HG03521 (cell line): ENCODE data around the gene TAF11L10.
"Not testable (repeated sequence)": the region's sequence is repeated elsewhere in the genome, so short reads cannot be mapped to it uniquely, and the experiment has no call there.

ENCODE experiments used
- ATAC-seq: cut with Tn5 transposase; IDR thresholded peaks from one replicate; pipeline ENCODE4 v1.9.1; 2021; ENCODE audit warnings: mild to moderate bottlenecking, moderate library complexity; ENCODE audit not compliant: unreplicated experiment

The TAF11L10 gene

DNA sequence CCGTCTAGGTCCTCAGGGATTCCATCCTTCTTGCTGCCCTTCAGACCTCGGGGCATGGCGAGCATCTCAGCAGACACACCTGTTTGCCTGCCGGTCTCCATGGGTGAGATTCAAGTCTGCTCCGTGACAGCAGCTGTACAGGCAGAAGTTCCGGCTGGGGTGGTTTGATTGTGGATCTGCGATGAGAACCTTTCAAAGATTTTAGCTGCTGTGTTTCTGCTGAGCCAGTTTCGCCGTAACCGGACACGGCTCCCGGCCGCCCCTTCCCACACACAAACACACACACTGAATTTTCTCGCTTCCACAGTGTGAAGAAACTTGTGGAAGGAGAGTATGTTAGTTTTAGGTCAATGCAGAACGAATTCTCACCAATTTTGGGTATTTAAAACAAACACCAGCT, at the start of gene TAF11L10:
Gene TAF11L10 (minus strand): TSS at position 101 of the 400 bp plus-strand sequence.
- ATAC-seq = not testable (repeated sequence)

GRCh38 chr5:17634160-17634559, 36.5 kb upstream of the TAF11L10 start, which contains the start of gene TAF11L14:
TSS of gene TAF11L14 (plus strand) at chr5:17634460.
- no peak for ATAC-seq

DNA sequence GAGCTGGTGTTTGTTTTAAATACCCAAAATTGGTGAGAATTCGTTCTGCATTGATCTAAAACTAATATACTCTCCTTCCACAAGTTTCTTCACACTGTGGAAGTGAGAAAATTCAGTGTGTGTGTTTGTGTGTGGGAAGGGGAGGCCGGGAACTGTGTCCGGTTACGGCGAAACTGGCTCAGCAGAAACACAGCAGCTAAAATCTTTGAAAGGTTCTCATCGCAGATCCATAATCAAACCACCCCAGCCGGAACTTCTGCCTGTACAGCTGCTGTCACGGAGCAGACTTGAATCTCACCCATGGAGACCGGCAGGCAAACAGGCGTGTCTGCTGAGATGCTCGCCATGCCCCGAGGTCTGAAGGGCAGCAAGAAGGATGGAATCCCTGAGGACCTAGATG, 34.2 kb upstream of the TAF11L10 start, which contains the start of gene TAF11L13:
Gene TAF11L13 (plus strand): TSS at position 301 of the 400 bp plus-strand sequence.
- not testable (repeated sequence) for ATAC-seq

DNA sequence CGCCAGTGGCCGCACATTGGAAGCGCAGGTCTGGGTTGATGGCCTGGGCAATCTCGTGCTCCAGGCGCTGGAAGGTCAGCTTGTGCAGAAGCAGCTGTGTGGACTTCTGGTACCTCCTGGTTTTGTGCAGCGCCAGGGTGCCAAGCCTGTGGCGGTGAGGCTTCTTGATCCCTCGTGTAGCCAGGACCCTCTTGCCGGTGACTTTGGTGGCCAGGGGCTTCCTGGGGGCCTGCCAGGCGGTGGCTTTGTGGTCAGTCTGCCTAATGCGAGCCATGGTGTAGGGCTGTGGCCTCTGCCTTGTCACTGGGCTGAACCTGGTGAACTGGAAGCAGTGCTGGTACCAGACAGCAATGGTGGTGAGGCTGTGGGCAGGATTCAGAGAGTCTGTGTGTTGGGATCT, 28.1 kb upstream of the TAF11L10 start:
- ATAC-seq = no peak

- no peak for ATAC-seq
Observed at GRCh38 chr5:17620627-17621026, 23.0 kb upstream of the TAF11L10 start.

DNA sequence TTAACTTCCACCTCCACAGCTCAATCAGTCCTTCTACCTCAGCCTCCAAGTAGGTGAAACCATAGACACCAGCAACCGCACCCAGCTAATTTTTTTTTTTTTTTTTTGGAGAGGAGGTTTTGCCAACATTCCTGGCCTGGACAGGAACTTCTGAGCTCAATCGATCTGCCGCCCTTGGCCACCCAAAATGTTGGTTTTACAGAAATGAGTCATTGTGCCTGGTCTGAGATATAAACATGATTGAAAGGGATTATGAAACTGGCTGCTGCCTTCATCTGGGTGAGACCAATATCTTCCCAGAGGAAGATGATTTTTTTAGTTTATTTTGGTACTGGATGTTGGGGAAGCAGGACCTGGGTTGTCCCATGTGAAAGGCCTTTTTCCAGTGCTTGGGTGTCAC, 21.7 kb upstream of the TAF11L10 start:
- ATAC-seq = no peak

DNA sequence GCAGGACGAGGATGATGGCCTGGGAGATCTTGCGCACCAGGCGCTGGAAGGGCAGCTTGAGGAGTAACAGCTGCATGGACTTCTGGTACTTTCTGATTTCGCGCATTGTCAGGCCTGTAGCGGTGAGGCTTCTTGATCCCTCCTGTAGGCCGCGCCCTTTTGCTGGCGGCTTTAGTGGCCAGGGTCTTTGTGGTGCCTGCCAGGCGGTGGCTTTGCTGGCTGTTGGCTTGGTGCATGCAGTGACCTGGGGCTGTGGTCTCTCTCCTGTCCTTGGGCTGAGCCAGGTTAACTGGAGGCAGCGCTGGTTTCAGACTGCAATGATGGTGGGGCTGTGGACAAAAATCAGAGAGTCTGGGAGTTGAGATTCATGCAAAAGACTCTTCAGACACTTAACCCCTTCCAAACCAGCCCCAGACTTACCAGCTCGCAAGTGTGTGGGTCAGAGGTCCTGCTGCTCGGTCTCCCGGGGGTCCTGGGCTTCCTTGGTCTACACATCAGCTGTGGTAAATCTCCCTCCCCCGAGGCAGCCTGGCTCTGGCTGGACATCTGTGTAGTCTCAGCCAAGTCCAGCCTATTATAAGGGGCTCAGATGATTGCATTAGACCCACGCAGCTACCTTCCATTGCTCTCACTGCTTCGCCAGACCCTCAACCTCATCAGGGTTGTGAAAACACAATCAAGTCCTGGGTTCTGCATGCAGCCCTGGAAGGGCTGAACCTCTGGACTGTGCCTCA, 17.4 kb upstream of the TAF11L10 start:
- ATAC-seq = no peak

GRCh38 chr5:17610092-17610491, 12.5 kb upstream of the TAF11L10 start, which contains the start of gene TAF11L12:
TSS of gene TAF11L12 (plus strand) at chr5:17610392.
- not testable (repeated sequence) for ATAC-seq

DNA sequence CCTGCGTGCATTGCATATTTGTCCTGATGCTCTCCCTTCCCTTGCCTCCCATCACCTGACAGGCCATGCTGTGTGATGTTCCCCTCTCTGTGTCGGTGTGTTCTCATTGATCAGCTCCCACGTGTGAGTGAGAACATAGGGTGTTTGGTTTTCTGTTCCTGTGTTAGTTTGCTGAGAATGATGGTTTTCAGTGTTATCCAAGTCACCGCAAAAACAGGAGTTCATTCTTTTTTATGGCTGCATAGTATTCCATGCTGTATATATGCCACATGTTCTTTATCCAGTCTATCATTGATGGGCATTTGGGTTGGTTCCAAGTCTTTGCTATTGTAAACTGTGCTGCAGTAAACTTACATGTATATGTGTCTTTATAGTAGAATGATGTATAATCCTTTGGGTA, 9.8 kb upstream of the TAF11L10 start:
- ATAC-seq = not testable (repeated sequence)

- ATAC-seq = no peak
Observed at GRCh38 chr5:17604951-17605350, 7.3 kb upstream of the TAF11L10 start.

- ATAC-seq = not testable (repeated sequence)
Observed at GRCh38 chr5:17603880-17604279, 6.3 kb upstream of the TAF11L10 start, which contains the start of gene TAF11L11. TSS of gene TAF11L11 (plus strand) at chr5:17604183.

- not testable (repeated sequence) for ATAC-seq
Observed at GRCh38 chr5:17594255-17594654, 3.4 kb downstream of the TAF11L10 start, which contains the start of gene TAF11L9. TSS of gene TAF11L9 (minus strand) at chr5:17594394.

GRCh38 chr5:17590860-17591259, 6.8 kb downstream of the TAF11L10 start, which contains the start of gene TAF11L8:
TSS of gene TAF11L8 (minus strand) at chr5:17590960.
- not testable (repeated sequence) for ATAC-seq

- ATAC-seq = not testable (repeated sequence)
Observed at GRCh38 chr5:17585658-17586057, 12.0 kb downstream of the TAF11L10 start, which contains the start of gene TAF11L7. TSS of gene TAF11L7 (minus strand) at chr5:17585758.
